Retinal pigment epithelial cell (primary cell): ENCODE results near the gene MEX3B.
"Not testable (repeated sequence)": the region's sequence is repeated elsewhere in the genome, so short reads cannot be mapped to it uniquely, and the experiment has no call there.

Experiments
- DNase-seq: peaks from one replicate; pipeline ENCODE4 v3.0.0-alpha.2; 2010; ENCODE audit warnings: low read depth
- H3K4me3 ChIP-seq: 2 replicates; pipeline ENCODE4 v1.5.1; 2011; ENCODE audit warnings: mild to moderate bottlenecking, low read length, control low read depth, moderate library complexity
- TF ChIP-seq, protein P1 (sequence below): conservative IDR thresholded peaks from 2 replicates; pipeline ENCODE4 v1.5.1; 2011; ENCODE audit warnings: low read depth, low read length, control low read depth, inconsistent platforms

Gene MEX3B

DNA sequence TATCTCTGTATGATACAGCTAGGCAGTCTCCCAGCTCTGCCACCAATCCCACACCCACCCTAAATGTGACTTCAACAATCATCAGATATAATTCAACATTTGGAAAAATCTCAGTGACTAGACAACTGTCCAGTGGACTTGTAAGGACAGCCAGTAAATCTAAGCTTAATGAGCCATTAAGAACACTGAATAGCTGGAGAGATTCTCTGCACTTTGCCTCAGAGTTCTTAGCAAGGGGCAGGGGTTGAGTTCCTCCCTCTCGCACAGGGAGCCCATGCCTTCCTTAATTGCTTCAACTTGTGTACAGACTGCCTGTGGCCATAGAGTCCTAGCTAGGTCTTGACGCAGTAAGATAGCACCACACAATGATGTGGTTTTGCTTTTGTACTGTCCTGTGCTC, 15.6 kb downstream of the MEX3B start:
- TF ChIP-seq, protein P1, sequence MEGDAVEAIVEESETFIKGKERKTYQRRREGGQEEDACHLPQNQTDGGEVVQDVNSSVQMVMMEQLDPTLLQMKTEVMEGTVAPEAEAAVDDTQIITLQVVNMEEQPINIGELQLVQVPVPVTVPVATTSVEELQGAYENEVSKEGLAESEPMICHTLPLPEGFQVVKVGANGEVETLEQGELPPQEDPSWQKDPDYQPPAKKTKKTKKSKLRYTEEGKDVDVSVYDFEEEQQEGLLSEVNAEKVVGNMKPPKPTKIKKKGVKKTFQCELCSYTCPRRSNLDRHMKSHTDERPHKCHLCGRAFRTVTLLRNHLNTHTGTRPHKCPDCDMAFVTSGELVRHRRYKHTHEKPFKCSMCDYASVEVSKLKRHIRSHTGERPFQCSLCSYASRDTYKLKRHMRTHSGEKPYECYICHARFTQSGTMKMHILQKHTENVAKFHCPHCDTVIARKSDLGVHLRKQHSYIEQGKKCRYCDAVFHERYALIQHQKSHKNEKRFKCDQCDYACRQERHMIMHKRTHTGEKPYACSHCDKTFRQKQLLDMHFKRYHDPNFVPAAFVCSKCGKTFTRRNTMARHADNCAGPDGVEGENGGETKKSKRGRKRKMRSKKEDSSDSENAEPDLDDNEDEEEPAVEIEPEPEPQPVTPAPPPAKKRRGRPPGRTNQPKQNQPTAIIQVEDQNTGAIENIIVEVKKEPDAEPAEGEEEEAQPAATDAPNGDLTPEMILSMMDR: no peak
- H3K4me3 ChIP-seq: no peak overlapping the region
- DNase-seq: no peak

DNA sequence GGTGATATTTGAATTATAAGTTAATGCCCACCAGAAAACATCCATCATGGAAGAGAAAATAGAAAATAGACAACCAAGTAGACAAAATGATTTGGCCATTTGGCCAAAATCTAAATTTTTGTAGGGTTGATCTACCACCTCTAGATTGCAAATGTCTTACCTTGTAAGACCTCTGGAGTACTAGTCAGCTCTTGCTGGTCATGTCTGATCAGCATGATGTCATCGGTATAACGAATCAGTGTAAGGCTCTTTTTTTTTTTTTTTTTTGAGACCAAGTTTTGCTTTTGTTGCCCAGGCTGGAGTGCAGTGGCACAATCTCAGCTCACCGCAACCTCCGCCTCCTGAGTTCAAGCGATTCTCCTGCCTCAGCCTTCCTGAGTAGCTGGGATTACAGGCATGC, 17.7 kb downstream of the MEX3B start:
- DNase-seq, H3K4me3 ChIP-seq: not testable (repeated sequence)

DNA sequence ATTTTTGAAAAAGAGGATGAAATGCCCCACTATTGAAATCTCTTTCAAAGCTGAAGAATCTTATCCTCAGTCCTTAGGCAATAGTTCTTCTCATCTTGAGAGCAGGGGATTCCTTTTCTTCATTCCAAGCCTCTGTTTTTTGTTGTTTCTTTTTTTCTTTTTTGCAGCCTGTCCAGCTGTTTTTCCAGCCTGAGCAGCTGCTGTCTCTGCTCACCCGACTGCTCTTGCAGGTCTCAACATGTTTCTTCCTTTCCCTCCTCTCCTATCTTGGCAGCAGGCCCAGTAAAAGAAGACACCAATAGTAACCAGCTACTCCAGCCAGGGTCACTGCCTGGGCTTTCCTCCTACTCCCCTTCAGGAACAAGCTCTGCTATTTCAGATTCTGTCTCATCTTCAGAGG, 23.8 kb downstream of the MEX3B start:
- TF ChIP-seq, protein P1: no peak
- no peak for DNase-seq
- no peak overlapping the region for H3K4me3 ChIP-seq

DNA sequence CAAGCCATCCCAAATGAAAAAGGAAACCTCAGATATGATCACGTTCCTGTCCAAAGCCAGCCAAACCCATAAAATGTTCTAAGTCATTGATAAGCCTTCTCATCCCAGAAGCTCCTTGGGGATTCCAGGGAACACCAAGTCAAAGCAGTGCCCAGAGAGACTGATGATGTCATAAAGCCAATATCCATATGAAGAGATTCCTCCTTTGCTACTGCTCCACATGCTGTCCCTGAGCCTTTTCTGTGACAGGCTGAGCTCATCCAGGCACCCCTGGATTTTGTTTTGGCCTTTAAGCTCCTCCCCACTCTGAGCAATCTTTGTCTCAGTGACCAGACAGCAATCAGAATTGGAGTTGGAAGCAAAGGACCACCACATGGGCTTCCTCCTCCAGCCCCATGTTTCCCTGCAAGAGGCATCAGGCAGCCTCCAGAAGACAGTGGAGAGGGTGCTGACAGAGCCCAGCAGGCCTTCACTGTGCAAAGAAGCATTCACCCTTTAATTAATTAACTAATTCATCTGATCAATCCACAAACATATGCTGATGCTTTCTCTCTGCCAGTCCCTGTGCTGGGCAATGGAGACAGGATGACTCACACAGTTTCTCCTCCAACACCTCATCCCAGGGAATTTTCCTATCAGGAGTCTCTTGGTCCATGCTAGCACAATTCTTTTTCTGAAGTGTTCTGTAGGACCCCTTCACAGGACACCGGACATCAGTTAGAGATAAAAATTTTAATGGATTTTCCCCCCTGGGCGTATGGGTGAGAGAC, 25.0 kb downstream of the MEX3B start:
- no peak overlapping the region for H3K4me3 ChIP-seq
- no peak for DNase-seq
- TF ChIP-seq, protein P1: no peak

DNA sequence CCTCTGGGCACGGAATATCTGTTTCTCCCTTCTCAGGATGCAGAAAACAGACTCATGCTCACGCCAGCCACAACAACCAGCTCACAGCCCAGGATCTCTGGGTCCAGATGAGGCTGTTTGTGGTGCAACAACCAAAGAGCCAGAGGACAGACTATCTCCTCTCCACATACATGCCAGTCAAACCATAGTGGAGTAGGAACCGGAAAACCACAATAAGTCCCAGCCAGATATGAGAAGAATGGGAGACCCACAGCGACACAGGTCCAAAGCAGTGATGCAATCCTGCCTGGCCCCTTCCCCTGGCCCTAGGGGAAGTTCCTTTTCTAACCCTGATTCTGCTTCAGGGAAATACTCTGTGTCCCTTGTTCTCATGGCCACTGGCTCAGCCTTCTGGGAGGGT, 27.6 kb downstream of the MEX3B start:
- no peak overlapping the region for H3K4me3 ChIP-seq
- DNase-seq: no peak
- TF ChIP-seq, protein P1: no peak

DNA sequence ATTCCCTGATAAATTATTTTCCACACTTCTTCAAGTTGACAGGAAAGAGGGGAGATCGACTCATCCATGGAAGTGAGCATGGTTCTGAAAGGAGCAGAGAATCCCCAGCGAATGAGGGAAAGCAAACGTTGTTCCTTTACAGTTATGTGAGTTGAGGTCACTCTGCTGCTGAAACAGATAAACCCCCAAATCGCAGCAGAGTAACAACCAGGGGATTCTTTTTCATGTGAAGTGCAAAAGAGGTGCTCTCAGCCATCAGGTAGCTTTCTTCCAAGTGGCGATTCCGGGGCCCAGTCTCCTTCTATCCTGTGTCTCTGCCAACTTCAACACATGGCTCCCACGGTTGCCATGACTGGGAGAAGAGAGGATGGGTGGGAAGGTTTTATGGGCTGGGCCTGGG, 28.2 kb downstream of the MEX3B start:
- no peak overlapping the region for H3K4me3 ChIP-seq
- TF ChIP-seq, protein P1: no peak
- no peak for DNase-seq

DNA sequence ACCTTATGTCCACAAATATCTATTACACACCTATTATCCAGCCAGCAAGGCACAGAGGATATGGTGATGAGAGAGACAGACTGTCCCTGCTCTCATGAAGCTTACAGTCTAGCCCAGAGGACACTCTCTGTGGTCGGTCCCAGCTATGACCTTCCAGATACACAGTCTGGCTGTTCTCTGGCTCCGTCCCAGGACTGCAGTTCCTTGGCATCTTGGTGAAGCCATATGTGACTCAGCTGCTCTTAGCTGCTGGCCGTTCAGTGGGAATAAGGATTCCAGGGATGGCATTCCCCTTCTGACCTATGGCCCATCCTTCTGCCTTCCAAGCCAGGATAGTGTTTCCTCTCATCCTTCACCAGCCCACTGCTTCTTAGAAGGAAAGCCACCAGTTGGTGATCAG, 30.8 kb downstream of the MEX3B start:
- TF ChIP-seq, protein P1: no peak
- H3K4me3 ChIP-seq: no peak overlapping the region
- DNase-seq: no peak

DNA sequence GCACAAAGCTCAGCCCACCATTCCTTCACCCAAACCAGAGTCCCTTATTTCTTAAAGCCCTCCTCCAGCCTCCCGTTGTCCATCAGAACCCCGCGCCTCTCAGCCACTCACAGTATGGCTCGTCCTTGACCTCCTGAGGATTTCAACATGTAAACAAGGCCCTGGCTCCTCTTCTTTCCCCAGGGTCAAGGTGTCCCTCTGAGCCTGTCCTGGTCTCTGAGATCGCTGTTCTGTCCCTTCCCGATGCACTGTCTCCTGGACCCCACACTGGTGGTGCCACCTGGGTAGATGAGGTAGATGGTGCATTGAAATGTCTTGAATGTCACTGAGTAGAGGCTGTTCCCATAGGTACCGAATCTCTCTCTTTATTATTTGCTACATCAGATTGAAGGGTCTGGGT, 32.9 kb downstream of the MEX3B start:
- H3K4me3 ChIP-seq: no peak overlapping the region
- no peak for DNase-seq
- TF ChIP-seq, protein P1: no peak
